A549 (cell line): Measurements from ENCODE around the gene RALBP1. TPM values are rescaled to one million over a fixed set of nuclear protein-coding genes. Genes with fewer than 3 reads are reported as not detected.

Source experiments
- ATAC-seq, 2 experiments: fragments of 200-7000 bp in 1 of 2; fragments of >200 bp in 1 of 2; cut with Nextera tagmentation in 1 of 2; cut with Tn5 transposase in 1 of 2; 3 replicates each; pipeline versions ENCODE4 v1.8.0 to v1.9.1; 2018 to 2020; ENCODE audit warnings: mild to moderate bottlenecking in 1 of 2, moderate library complexity in 1 of 2
- CTCF ChIA-PET: fragments of 300-600 bp; sonication (Branson Sonifier 250); formaldehyde crosslinking; extraction: SDS; loops from one replicate; lab custom pipeline; 2021; ENCODE audit warnings: antibody characterized with exemption, inconsistent platforms; lab: Yijun Ruan, JAX
- POLR2A ChIA-PET: fragments of 350-600 bp; formaldehyde crosslinking; extraction: SDS; loops from one replicate; lab custom pipeline; 2021; ENCODE audit warnings: antibody characterized with exemption, inconsistent platforms; lab: Yijun Ruan, JAX
- DNase-seq, 2 experiments: peaks; one replicate each; pipeline versions ENCODE4 v3.0.0 to v3.0.0-alpha.2; 2011 to 2016; ENCODE audit warnings: low read depth in 1 of 2, low spot score in 1 of 2
- FAIRE-seq: peaks from 2 replicates; lab custom pipeline; 2011; peaks lifted over from hg19 to GRCh38; lab: Jason Lieb, UNC
- H3K27ac ChIP-seq, 2 experiments: fragments of >200 bp; sonication (Bioruptor Twin); formaldehyde crosslinking; 3 replicates each; pipeline ENCODE4 v1.5.1; 2016 to 2017
- H3K4me1 ChIP-seq: fragments of >200 bp; sonication (Bioruptor Twin); formaldehyde crosslinking; 3 replicates; pipeline ENCODE4 v1.6.1; 2016
- H3K4me2 ChIP-seq: fragments of >200 bp; sonication (Bioruptor Twin); formaldehyde crosslinking; 3 replicates; pipeline ENCODE4 v1.6.1; 2016
- H3K4me3 ChIP-seq: fragments of >200 bp; sonication (Bioruptor Twin); formaldehyde crosslinking; 3 replicates; pipeline ENCODE4 v1.5.1; 2016
- H3K9me3 ChIP-seq: fragments of >200 bp; sonication (Bioruptor Twin); formaldehyde crosslinking; 3 replicates; pipeline ENCODE4 v1.6.1; 2016
- CEBPB ChIP-seq, 2 experiments: fragments of >200 bp in 1 of 2; sonication (Bioruptor Twin) in 1 of 2; formaldehyde crosslinking in 1 of 2; IDR thresholded peaks; 2 replicates each; pipeline ENCODE4 v1.6.1; 2012 to 2016
- CHD4 ChIP-seq: fragments of 200-600 bp; sonication (generic); IDR thresholded peaks from 2 replicates; pipeline ENCODE4 v1.6.1; 2016; ENCODE audit warnings: antibody characterized with exemption, mild to moderate bottlenecking, borderline replicate concordance
- EHF ChIP-seq: fragments of 250-450 bp; sonication (Bioruptor Pico); IDR thresholded peaks from 2 replicates; pipeline ENCODE4 v1.5.0; 2020; ENCODE audit warnings: mild to moderate bottlenecking
- EHMT2 ChIP-seq: fragments of 200-600 bp; sonication (generic); IDR thresholded peaks from 2 replicates; pipeline ENCODE4 v1.6.1; 2016; ENCODE audit warnings: antibody characterized with exemption, low read depth, mild to moderate bottlenecking, moderate library complexity
- ELK1 ChIP-seq: fragments of 150-350 bp; IDR thresholded peaks from 2 replicates; pipeline ENCODE4 v1.6.1; 2014; ENCODE audit warnings: low read depth, mild to moderate bottlenecking, low read length
- FOSB ChIP-seq: fragments of 250-450 bp; sonication (Bioruptor Pico); IDR thresholded peaks from 2 replicates; pipeline ENCODE4 v1.5.0; 2020; ENCODE audit warnings: mild to moderate bottlenecking, moderate library complexity
- FOSL2 ChIP-seq, 2 experiments: fragments of 450-650 bp in 1 of 2; fragments of >200 bp in 1 of 2; sonication (Bioruptor Twin) in 1 of 2; formaldehyde crosslinking; IDR thresholded peaks; 2 replicates each; pipeline versions ENCODE4 v1.5.0 to v1.6.1; 2016 to 2020; ENCODE audit warnings: mild to moderate bottlenecking in 1 of 2, moderate library complexity in 1 of 2
- GATA3 ChIP-seq: IDR thresholded peaks from 2 replicates; pipeline ENCODE4 v1.6.1; 2012; ENCODE audit warnings: borderline replicate concordance
- HEYL ChIP-seq: fragments of 250-450 bp; sonication (Bioruptor Pico); IDR thresholded peaks from 2 replicates; pipeline ENCODE4 v1.8.0; 2021; ENCODE audit warnings: mild to moderate bottlenecking, moderate library complexity
- HOXB13 ChIP-seq: fragments of 250-450 bp; sonication (Bioruptor Pico); IDR thresholded peaks from 2 replicates; pipeline ENCODE4 v1.5.0; 2020; ENCODE audit warnings: low read depth, mild to moderate bottlenecking, moderate library complexity
- JUNB ChIP-seq: fragments of >200 bp; sonication (Bioruptor Twin); formaldehyde crosslinking; IDR thresholded peaks from 2 replicates; pipeline ENCODE4 v1.6.1; 2016
- KDM1A ChIP-seq: fragments of 200-600 bp; sonication (generic); IDR thresholded peaks from 2 replicates; pipeline ENCODE4 v1.6.1; 2016; ENCODE audit warnings: low read depth, mild to moderate bottlenecking
- KDM5A ChIP-seq: fragments of 200-600 bp; sonication (generic); IDR thresholded peaks from 2 replicates; pipeline ENCODE4 v1.6.1; 2016; ENCODE audit warnings: antibody characterized with exemption, mild to moderate bottlenecking
- MAFK ChIP-seq: fragments of 450-650 bp; IDR thresholded peaks from 2 replicates; pipeline ENCODE4 v1.6.1; 2014; ENCODE audit not compliant: partially characterized antibody
- MAX ChIP-seq: IDR thresholded peaks from 2 replicates; pipeline ENCODE4 v1.6.1; 2012
- MAZ ChIP-seq: fragments of 150-350 bp; IDR thresholded peaks from 2 replicates; pipeline ENCODE4 v1.6.1; 2014; ENCODE audit warnings: antibody characterized with exemption, low read depth, low read length, borderline replicate concordance
- NFE2L2 ChIP-seq: fragments of 150-350 bp; conservative IDR thresholded peaks from 2 replicates; pipeline ENCODE4 v1.6.1; 2014; ENCODE audit warnings: low read length
- NPAS2 ChIP-seq: fragments of 250-450 bp; sonication (Bioruptor Pico); IDR thresholded peaks from 2 replicates; pipeline ENCODE4 v1.8.0; 2022; ENCODE audit warnings: mild to moderate bottlenecking, moderate library complexity, borderline replicate concordance
- PBX3 ChIP-seq: IDR thresholded peaks from 2 replicates; pipeline ENCODE4 v1.6.1; 2012
- PHF8 ChIP-seq: fragments of 200-600 bp; sonication (generic); IDR thresholded peaks from 2 replicates; pipeline ENCODE4 v1.6.1; 2016; ENCODE audit warnings: low read depth, mild to moderate bottlenecking, antibody characterized with exemption, moderate library complexity, borderline replicate concordance
- SREBF2 ChIP-seq: fragments of 450-650 bp; IDR thresholded peaks from 2 replicates; pipeline ENCODE4 v1.6.1; 2014; ENCODE audit warnings: mild to moderate bottlenecking, moderate library complexity
- TFCP2L1 ChIP-seq: fragments of 250-450 bp; sonication (Bioruptor Pico); IDR thresholded peaks from 2 replicates; pipeline ENCODE4 v1.5.0; 2021; ENCODE audit warnings: mild to moderate bottlenecking
- ZFP36 ChIP-seq: fragments of 450-650 bp; IDR thresholded peaks from 2 replicates; pipeline ENCODE4 v1.6.1; 2014; ENCODE audit warnings: borderline replicate concordance; ENCODE audit not compliant: partially characterized antibody
- ZSCAN20 ChIP-seq: fragments of 250-450 bp; sonication (Bioruptor Pico); IDR thresholded peaks from 2 replicates; pipeline ENCODE4 v1.8.0; 2022; ENCODE audit warnings: mild to moderate bottlenecking, moderate library complexity
- WGBS: methylation state at CpG from one replicate; pipeline ENCODE4 v1.1.6; 2017; ENCODE audit errors: missing lambda C conversion rate; 5-methylcytosine and 5-hydroxymethylcytosine counted together
- polyA plus RNA-seq, 4 experiments: library from polyadenylated mRNA; depleted of rRNA in 3 of 4; stranded (reverse); fragments of >200 nt; fragmentation: RNase III in 1 of 4; extraction: RNeasy Plus Mini Kit Qiagen cat#74134 plus additional on column Dnase treatment in 1 of 4; gene quantifications; 2 replicates in 3 of 4; 3 replicates in 1 of 4; pipeline ENCODE4 v1.2.3, GENCODE V29; 2011 to 2017
- small RNA-seq, 6 experiments: library from RNA; depleted of rRNA; stranded (forward); fragments of <200 nt; gene quantifications; one replicate each; pipeline ENCODE3, GENCODE V24; 2012
- TF ChIP-seq, protein P1 (sequence below): fragments of 450-650 bp; IDR thresholded peaks from 2 replicates; pipeline ENCODE4 v1.6.1; 2014; ENCODE audit warnings: antibody characterized with exemption

The RALBP1 gene
- polyA plus RNA-seq, 2 of the 4 experiments (the other 2 are of a cell fraction) = 35.6 to 38.2 TPM

- ChIA-PET POLR2A (no interaction called here), CTCF (interaction anchor here (0.6 to 1.6 kb wide), 3 partner anchors 80 to 108 kb away, joined by 3 to 7 read pairs (median 5); no protein-coding TSS in a partner anchor)
- ATAC-seq = no peak
Measured at GRCh38 chr18:9581667-9582066, 106.4 kb downstream of the RALBP1 start.

DNA sequence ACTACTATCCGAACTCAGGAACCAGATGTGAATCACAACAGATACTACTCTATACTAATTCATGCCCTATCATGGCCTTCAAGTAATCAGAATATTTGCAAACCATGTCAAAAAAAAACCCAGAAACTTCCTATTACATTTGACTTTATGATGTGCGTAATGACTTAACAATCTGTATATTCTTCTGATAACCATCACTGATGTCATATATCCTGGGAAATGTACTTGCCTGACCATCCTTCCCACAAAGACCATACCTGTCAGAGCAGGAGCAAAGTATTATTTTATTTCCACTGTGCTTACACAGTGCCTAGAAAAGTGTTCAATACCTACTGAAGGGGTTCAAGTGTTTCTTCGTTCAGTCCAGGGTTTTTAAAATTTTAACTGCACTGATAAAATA is 111.5 kb downstream of the RALBP1 start:
- Histone ChIP-seq H3K4me1 (no peaks in the 10 kb centered on the region), H3K9me3 (no peaks in the 10 kb centered on the region), H3K4me2 (no peak overlapping the region)
- no peak for FAIRE-seq
- no peak for ATAC-seq
- POLR2A ChIA-PET = no interaction called here
- no peak for TF ChIP-seq MAX
- no peak for TF ChIP-seq FOSB (CRISPR knock-in tag)
- TF ChIP-seq ZSCAN20 (CRISPR knock-in tag) = no peak
- no peak for TF ChIP-seq HEYL (CRISPR knock-in tag)
- no peak for TF ChIP-seq PHF8
- TF ChIP-seq NFE2L2 = no peak
- TF ChIP-seq, all 56 proteins: peak for 0
- no peak overlapping the region for H3K4me3 ChIP-seq
- WGBS = 92% methylated on average over 3 of the region's 3 CpGs
- H3K27ac ChIP-seq = no peak overlapping the region
- DNase-seq = no peak
- CTCF ChIA-PET = no interaction called here

More at GRCh38 chr18:9581667-9582066, 106.4 kb downstream of the RALBP1 start:
- no peak for DNase-seq
- 87% methylated on average over 7 of the region's 7 CpGs for WGBS
- no peak overlapping the region for H3K4me2 ChIP-seq
- peaks cover 11% of the 10 kb centered on the region for H3K4me1 ChIP-seq
- TF ChIP-seq MAZ = no peak
- TF ChIP-seq MAFK = no peak
- TF ChIP-seq NPAS2 = no peak
- no peak for TF ChIP-seq KDM1A
- TF ChIP-seq JUNB = no peak
- TF ChIP-seq ZFP36 = no peak
- TF ChIP-seq SREBF2 = no peak
- no peak for TF ChIP-seq PBX3
- no peak for TF ChIP-seq FOSL2 (IDR thresholded peaks at IDR 0.05)
- no peak for TF ChIP-seq FOSL2 (CRISPR knock-in tag; IDR thresholded peaks at IDR 0.05)
- no peak for TF ChIP-seq GATA3
- TF ChIP-seq, protein P1, sequence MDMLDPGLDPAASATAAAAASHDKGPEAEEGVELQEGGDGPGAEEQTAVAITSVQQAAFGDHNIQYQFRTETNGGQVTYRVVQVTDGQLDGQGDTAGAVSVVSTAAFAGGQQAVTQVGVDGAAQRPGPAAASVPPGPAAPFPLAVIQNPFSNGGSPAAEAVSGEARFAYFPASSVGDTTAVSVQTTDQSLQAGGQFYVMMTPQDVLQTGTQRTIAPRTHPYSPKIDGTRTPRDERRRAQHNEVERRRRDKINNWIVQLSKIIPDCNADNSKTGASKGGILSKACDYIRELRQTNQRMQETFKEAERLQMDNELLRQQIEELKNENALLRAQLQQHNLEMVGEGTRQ = no peak
- TF ChIP-seq EHMT2 = no peak
- TF ChIP-seq KDM5A = no peak
- no peak for TF ChIP-seq TFCP2L1
- TF ChIP-seq EHF (CRISPR knock-in tag) = no peak
- no peak for TF ChIP-seq CHD4
- TF ChIP-seq ELK1 = no peak
- no peak for TF ChIP-seq HOXB13
- no peak for TF ChIP-seq CEBPB (IDR thresholded peaks at IDR 0.05)
- TF ChIP-seq, all 56 proteins: peak for 0
- Histone ChIP-seq H3K9me3 (no peaks in the 10 kb centered on the region), H3K27ac (no peak overlapping the region), H3K4me3 (no peak overlapping the region)
- FAIRE-seq = no peak

Small RNA genes within 50 kb of the gene (small RNA-seq; reads per million reads assigned to genes)
- gene RNU2-27P = 0 to 0.69 (median 0.10) reads per million in 6 experiments

Other genes with a start within 250 kb of the RALBP1 start
- gene TWSG1, start 140.7 kb upstream of the RALBP1 start, polyA plus RNA-seq (2011; rRNA removed) = 38.3 and 38.5 TPM in 2 replicates
- 18.1 to 20.6 TPM (median 19.4 TPM) in 3 replicates for gene TWSG1, start 140.7 kb upstream of the RALBP1 start, polyA plus RNA-seq (2017; fragmentation: RNase III; extraction: RNeasy Plus Mini Kit Qiagen cat#74134 plus additional on column Dnase treatment)
- 94.5 and 97.3 TPM in 2 replicates for gene PPP4R1, start 139.0 kb downstream of the RALBP1 start, polyA plus RNA-seq (2011; rRNA removed)
- 40.1 to 46.1 TPM (median 41.5 TPM) in 3 replicates for gene PPP4R1, start 139.0 kb downstream of the RALBP1 start, polyA plus RNA-seq (2017; fragmentation: RNase III; extraction: RNeasy Plus Mini Kit Qiagen cat#74134 plus additional on column Dnase treatment)
- 46.3 and 49.1 TPM in 2 replicates for gene RAB31, start 232.8 kb downstream of the RALBP1 start, polyA plus RNA-seq (2011; rRNA removed)
- 16.9 to 20.5 TPM (median 18.5 TPM) in 3 replicates for gene RAB31, start 232.8 kb downstream of the RALBP1 start, polyA plus RNA-seq (2017; fragmentation: RNase III; extraction: RNeasy Plus Mini Kit Qiagen cat#74134 plus additional on column Dnase treatment)